Measurements from ENCODE around the gene MRM1.

MRM1 gene

DNA sequence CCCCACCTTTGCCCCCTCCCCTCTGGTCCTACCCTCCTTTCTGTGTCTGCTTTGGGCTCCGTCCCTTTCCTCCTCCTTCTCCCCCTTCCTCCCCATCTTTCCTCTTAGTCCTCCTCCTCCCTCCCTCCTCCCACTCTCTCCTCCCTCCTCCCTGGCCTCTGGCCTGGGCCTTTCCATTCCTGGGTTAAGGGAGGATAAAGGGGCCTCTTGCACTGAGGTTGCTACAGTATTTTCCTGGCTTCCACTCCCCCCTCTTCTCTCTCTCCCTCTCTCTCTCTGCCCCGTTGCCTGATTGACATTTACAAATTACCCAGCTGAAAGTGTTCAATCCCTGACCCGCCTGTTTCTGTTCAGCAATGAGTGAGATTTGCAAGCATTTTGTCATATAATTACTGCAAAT lies 44.0 kb downstream of the MRM1 start:
- TF ChIP-seq, protein P1, sequence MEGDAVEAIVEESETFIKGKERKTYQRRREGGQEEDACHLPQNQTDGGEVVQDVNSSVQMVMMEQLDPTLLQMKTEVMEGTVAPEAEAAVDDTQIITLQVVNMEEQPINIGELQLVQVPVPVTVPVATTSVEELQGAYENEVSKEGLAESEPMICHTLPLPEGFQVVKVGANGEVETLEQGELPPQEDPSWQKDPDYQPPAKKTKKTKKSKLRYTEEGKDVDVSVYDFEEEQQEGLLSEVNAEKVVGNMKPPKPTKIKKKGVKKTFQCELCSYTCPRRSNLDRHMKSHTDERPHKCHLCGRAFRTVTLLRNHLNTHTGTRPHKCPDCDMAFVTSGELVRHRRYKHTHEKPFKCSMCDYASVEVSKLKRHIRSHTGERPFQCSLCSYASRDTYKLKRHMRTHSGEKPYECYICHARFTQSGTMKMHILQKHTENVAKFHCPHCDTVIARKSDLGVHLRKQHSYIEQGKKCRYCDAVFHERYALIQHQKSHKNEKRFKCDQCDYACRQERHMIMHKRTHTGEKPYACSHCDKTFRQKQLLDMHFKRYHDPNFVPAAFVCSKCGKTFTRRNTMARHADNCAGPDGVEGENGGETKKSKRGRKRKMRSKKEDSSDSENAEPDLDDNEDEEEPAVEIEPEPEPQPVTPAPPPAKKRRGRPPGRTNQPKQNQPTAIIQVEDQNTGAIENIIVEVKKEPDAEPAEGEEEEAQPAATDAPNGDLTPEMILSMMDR (IDR thresholded peaks at IDR 0.05; ENCODE audit: unreplicated experiment in 3 of 3): no peak
- Mint-ChIP-seq H3K27me3 (ENCODE audit: low read depth) (peaks cover 89% of the 10 kb centered on the region), H3K36me3 (ENCODE audit: low read depth) (no peaks in the 10 kb centered on the region), H3K9me3 (no peaks in the 10 kb centered on the region), H3K4me1 (peaks cover 10% of the 10 kb centered on the region), H3K27ac (no peak overlapping the region), H3K4me3 (peak overlapping the region in 1 of 3 experiments; percentile 16)

DNA sequence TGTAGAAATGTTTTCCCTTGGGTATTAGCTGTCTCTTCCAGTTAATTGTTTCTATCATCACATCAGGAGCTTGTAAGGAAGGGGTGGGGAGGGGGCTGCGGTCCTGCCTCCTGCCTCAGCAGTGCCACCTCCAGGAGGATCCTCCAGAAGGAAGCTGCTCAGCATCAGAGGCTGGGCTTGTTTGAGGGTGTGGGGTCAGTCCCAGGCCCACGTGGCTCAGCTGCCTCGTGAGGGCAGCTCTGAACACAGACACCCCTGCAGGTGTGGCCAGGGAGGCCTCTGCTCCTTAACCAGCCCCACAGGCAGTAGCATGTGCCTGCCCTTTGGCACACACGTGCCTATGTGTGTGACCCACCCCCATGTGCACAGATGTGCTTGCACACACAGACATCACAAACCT lies 46.3 kb downstream of the MRM1 start:
- TF ChIP-seq, protein P1 (IDR thresholded peaks at IDR 0.05; ENCODE audit: unreplicated experiment in 3 of 3): no peak
- Mint-ChIP-seq H3K4me3 (no peak overlapping the region), H3K27me3 (ENCODE audit: low read depth) (peaks cover 82% of the 10 kb centered on the region), H3K9me3 (no peaks in the 10 kb centered on the region), H3K27ac (no peak overlapping the region), H3K36me3 (ENCODE audit: low read depth) (no peaks in the 10 kb centered on the region), H3K4me1 (peaks cover 4% of the 10 kb centered on the region)

DNA sequence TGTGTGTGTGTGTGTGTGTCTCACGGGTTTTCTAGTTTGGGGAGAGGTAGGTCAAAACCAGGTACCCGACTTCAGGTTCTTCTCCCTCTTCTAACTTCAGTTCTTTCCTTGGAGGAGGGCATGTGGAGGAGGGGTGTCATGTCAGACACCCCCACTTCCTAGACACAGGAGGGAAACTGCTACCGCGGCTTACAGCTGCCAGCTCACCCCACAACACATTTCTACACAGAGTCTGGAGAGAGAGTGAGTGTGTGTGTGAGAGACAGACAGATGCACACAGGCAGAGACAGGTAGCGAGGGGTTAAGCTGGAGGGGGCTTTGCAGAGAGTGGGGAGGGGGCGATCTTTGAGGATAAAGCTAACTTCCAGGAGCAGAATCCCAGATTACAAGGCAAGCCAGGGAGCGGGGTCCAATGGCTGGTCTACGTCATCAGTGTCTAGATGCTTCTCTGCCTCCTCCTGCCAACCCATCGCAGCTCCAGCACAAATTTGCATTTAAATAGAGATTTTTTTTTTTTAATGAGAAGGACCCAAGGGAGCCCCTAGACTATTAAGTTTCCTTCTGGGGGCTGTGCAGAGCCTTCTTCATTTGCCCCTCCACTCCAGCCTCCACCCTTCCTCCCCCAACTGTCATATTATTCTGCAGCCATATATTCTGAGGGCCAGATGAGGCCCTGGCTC lies 48.9 kb downstream of the MRM1 start:
- TF ChIP-seq, protein P1 (IDR thresholded peaks at IDR 0.05; ENCODE audit: unreplicated experiment in 3 of 3): no peak
- no peak overlapping the region for H3K4me3 Mint-ChIP-seq
- H3K27me3 Mint-ChIP-seq (ENCODE audit: low read depth): peaks cover 70% of the 10 kb centered on the region
- no peak overlapping the region for H3K27ac Mint-ChIP-seq
- H3K36me3 Mint-ChIP-seq (ENCODE audit: low read depth): no peaks in the 10 kb centered on the region
- H3K9me3 Mint-ChIP-seq: no peaks in the 10 kb centered on the region
- no peaks in the 10 kb centered on the region for H3K4me1 Mint-ChIP-seq

DNA sequence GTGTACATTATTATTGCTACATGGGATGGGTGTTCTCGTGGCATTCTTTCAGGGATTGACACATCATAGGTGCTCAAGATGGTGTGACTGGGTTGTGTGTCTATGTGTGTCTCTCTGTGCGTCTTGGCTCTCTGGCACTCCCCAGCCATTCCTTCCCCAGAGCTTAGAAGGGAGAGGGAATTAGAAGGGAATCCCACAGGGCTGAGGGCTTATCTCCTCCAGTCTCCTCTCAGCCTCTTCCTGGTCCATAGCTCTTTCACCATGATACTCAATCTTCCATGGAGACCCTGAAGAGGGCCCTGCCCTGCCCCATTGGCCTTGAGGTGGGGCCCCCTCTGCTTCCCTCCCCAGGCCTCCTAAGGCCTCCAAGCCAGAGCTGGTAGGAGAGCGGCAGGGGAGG lies 52.0 kb downstream of the MRM1 start:
- no peaks in the 10 kb centered on the region for H3K36me3 Mint-ChIP-seq (ENCODE audit: low read depth)
- no peaks in the 10 kb centered on the region for H3K9me3 Mint-ChIP-seq
- H3K4me3 Mint-ChIP-seq: no peak overlapping the region
- peaks cover 10% of the 10 kb centered on the region for H3K4me1 Mint-ChIP-seq
- TF ChIP-seq, protein P1 (IDR thresholded peaks at IDR 0.05; ENCODE audit: unreplicated experiment in 3 of 3): no peak
- H3K27me3 Mint-ChIP-seq (ENCODE audit: low read depth): peaks cover 71% of the 10 kb centered on the region
- H3K27ac Mint-ChIP-seq: no peak overlapping the region

DNA sequence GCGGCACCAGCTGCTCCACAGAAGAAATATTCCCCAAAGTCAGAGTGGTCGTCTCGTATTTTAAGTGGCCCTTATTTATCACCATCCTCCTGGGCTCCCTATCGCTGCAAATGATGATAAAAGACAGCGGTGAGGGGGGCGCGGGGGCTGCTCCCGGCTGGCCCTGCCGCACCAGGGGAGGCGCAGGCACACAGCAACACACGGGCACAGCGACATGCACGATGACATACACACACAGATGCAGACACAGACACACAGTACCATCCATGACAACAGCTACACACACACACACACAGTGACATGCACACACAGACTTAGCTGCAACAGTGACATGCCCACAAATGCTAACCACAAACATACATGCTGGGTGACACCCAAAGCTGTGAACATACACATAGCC lies 52.5 kb downstream of the MRM1 start:
- peaks cover 10% of the 10 kb centered on the region for H3K4me1 Mint-ChIP-seq
- no peaks in the 10 kb centered on the region for H3K9me3 Mint-ChIP-seq
- H3K27ac Mint-ChIP-seq: no peak overlapping the region
- H3K4me3 Mint-ChIP-seq: no peak overlapping the region
- TF ChIP-seq, protein P1 (IDR thresholded peaks at IDR 0.05; ENCODE audit: unreplicated experiment in 3 of 3): no peak
- H3K36me3 Mint-ChIP-seq (ENCODE audit: low read depth): no peaks in the 10 kb centered on the region
- H3K27me3 Mint-ChIP-seq (ENCODE audit: low read depth): peaks cover 71% of the 10 kb centered on the region

DNA sequence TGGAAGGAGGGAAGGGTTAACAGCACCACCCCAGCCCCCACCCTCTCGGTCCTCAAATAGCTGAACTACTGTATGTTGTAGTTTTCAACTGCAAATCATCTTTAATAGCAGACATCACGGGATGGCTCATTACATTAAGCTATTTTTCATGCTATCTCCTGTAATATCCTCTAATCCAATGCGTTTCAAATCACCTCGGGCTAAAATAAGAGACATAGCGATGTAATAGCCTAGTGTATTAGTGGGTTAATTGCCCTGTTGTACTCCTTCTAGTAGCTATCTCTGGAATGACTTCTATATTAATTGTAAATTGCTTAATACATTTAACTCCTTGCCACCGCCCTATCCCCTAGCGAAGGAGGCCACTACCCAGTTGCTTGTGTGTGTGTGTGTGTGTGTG lies 54.3 kb downstream of the MRM1 start:
- H3K27me3 Mint-ChIP-seq (ENCODE audit: low read depth): peaks cover 77% of the 10 kb centered on the region
- peaks cover 15% of the 10 kb centered on the region for H3K4me1 Mint-ChIP-seq
- TF ChIP-seq, protein P1 (IDR thresholded peaks at IDR 0.05; ENCODE audit: unreplicated experiment in 3 of 3): no peak
- no peaks in the 10 kb centered on the region for H3K9me3 Mint-ChIP-seq
- H3K27ac Mint-ChIP-seq: no peak overlapping the region
- H3K4me3 Mint-ChIP-seq: no peak overlapping the region
- no peaks in the 10 kb centered on the region for H3K36me3 Mint-ChIP-seq (ENCODE audit: low read depth)

All from nephron (organoid).